ENCODE data around the gene BBLN.

BBLN gene

GRCh38 chr9:128191406-128192046 lies 31.5 kb downstream of the BBLN start, which contains the start of gene CIZ1:
TSS of gene CIZ1 (minus strand) at chr9:128191572. CDS start at chr9:128190857, 715 bp downstream.
- peak; percentile 81 for DNase-seq (ENCODE audit: low spot score)

- no peak for DNase-seq (ENCODE audit: low spot score)
These were observed 32.7 kb downstream of the BBLN start for GRCh38 chr9:128192601-128193371.

GRCh38 chr9:128193469-128194096 lies 33.5 kb downstream of the BBLN start:
- no peak for DNase-seq (ENCODE audit: low spot score)

- no peak for DNase-seq (ENCODE audit: low spot score)
These were observed 41.6 kb downstream of the BBLN start for GRCh38 chr9:128201441-128202369.

- no peak for DNase-seq (ENCODE audit: low spot score)
These were observed 42.6 kb downstream of the BBLN start for GRCh38 chr9:128202648-128203023.

GRCh38 chr9:128203024-128203706 lies 43.1 kb downstream of the BBLN start, which contains the start of gene DNM1:
TSS of gene DNM1 (plus strand) at chr9:128203379. CDS start at chr9:128203471, 92 bp downstream.
- DNase-seq (ENCODE audit: low spot score): peak; percentile 80

- no peak for DNase-seq (ENCODE audit: low spot score)
These were observed 43.9 kb downstream of the BBLN start for GRCh38 chr9:128203707-128204551.

- DNase-seq (ENCODE audit: low spot score): no peak
These were observed 44.8 kb downstream of the BBLN start for GRCh38 chr9:128204858-128205257.

GRCh38 chr9:128205296-128205944 lies 45.4 kb downstream of the BBLN start:
- no peak for DNase-seq (ENCODE audit: low spot score)

- DNase-seq (ENCODE audit: low spot score): no peak
These were observed 46.4 kb downstream of the BBLN start for GRCh38 chr9:128206484-128206883.

- no peak for DNase-seq (ENCODE audit: low spot score)
These were observed 47.1 kb downstream of the BBLN start for GRCh38 chr9:128206916-128207910.

- DNase-seq (ENCODE audit: low spot score): no peak
These were observed 48.3 kb downstream of the BBLN start for GRCh38 chr9:128208386-128208785.

GRCh38 chr9:128208946-128209669 lies 49.0 kb downstream of the BBLN start:
- DNase-seq (ENCODE audit: low spot score): no peak

GRCh38 chr9:128211186-128211980 lies 51.3 kb downstream of the BBLN start:
- no peak for DNase-seq (ENCODE audit: low spot score)

- DNase-seq (ENCODE audit: low spot score): no peak
These were observed 51.9 kb downstream of the BBLN start for GRCh38 chr9:128211981-128212281.

Measured in NAMALWA (cell line).